ENCODE measurements around the gene KIAA0825. TPM values are rescaled to one million over a fixed set of nuclear protein-coding genes. Genes with fewer than 3 reads are reported as not detected.

The KIAA0825 gene
- total and polyA plus RNA-seq, 2 experiments from 2014 or later: 1.7 to 1.8 TPM

DNA sequence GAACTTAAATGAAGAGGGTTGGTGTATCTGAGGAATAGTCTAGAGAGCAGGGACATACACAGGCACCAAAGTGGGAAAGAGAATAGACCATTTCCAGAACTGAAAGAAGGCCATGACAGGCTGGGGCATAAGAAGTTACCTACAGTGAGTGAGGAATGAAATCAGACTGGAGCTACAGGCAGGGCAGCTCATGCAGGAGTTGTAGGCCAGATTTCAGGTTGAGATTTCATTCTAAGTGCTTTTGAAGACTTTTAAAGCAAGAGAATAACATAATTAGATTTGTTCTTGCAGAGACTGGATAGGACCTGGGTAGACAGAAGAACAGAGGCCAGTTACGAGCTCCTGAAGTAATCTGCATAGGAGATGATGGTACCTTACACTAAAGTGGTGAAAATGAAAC, 280.8 kb downstream of the KIAA0825 start (continued):
- TF ChIP-seq, protein P1, sequence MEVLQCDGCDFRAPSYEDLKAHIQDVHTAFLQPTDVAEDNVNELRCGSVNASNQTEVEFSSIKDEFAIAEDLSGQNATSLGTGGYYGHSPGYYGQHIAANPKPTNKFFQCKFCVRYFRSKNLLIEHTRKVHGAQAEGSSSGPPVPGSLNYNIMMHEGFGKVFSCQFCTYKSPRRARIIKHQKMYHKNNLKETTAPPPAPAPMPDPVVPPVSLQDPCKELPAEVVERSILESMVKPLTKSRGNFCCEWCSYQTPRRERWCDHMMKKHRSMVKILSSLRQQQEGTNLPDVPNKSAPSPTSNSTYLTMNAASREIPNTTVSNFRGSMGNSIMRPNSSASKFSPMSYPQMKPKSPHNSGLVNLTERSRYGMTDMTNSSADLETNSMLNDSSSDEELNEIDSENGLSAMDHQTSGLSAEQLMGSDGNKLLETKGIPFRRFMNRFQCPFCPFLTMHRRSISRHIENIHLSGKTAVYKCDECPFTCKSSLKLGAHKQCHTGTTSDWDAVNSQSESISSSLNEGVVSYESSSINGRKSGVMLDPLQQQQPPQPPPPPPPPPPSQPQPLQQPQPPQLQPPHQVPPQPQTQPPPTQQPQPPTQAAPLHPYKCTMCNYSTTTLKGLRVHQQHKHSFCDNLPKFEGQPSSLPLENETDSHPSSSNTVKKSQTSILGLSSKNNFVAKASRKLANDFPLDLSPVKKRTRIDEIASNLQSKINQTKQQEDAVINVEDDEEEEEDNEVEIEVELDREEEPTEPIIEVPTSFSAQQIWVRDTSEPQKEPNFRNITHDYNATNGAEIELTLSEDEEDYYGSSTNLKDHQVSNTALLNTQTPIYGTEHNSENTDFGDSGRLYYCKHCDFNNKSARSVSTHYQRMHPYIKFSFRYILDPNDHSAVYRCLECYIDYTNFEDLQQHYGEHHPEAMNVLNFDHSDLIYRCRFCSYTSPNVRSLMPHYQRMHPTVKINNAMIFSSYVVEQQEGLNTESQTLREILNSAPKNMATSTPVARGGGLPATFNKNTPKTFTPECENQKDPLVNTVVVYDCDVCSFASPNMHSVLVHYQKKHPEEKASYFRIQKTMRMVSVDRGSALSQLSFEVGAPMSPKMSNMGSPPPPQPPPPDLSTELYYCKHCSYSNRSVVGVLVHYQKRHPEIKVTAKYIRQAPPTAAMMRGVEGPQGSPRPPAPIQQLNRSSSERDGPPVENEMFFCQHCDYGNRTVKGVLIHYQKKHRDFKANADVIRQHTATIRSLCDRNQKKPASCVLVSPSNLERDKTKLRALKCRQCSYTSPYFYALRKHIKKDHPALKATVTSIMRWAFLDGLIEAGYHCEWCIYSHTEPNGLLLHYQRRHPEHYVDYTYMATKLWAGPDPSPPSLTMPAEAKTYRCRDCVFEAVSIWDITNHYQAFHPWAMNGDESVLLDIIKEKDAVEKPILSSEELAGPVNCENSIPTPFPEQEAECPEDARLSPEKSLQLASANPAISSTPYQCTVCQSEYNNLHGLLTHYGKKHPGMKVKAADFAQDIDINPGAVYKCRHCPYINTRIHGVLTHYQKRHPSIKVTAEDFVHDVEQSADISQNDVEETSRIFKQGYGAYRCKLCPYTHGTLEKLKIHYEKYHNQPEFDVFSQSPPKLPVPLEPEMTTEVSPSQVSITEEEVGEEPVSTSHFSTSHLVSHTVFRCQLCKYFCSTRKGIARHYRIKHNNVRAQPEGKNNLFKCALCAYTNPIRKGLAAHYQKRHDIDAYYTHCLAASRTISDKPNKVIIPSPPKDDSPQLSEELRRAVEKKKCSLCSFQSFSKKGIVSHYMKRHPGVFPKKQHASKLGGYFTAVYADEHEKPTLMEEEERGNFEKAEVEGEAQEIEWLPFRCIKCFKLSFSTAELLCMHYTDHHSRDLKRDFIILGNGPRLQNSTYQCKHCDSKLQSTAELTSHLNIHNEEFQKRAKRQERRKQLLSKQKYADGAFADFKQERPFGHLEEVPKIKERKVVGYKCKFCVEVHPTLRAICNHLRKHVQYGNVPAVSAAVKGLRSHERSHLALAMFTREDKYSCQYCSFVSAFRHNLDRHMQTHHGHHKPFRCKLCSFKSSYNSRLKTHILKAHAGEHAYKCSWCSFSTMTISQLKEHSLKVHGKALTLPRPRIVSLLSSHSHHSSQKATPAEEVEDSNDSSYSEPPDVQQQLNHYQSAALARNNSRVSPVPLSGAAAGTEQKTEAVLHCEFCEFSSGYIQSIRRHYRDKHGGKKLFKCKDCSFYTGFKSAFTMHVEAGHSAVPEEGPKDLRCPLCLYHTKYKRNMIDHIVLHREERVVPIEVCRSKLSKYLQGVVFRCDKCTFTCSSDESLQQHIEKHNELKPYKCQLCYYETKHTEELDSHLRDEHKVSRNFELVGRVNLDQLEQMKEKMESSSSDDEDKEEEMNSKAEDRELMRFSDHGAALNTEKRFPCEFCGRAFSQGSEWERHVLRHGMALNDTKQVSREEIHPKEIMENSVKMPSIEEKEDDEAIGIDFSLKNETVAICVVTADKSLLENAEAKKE (CRISPR knock-in tag; IDR thresholded peaks at IDR 0.05): no peak
- TF ChIP-seq STAT1 (IDR thresholded peaks at IDR 0.05; ENCODE audit: unreplicated experiment) (no peak), JUNB (IDR thresholded peaks at IDR 0.05; ENCODE audit: unreplicated experiment) (no peak), CREB1 (CRISPR knock-in tag; IDR thresholded peaks at IDR 0.05; ENCODE audit: low read depth) (no peak)

- no peak for ATAC-seq
- H3K79me2 ChIP-seq (replicated peaks; ENCODE audit: insufficient read depth): peaks cover 98% of the 10 kb centered on the region
- no peak overlapping the region for H3K27ac ChIP-seq (ENCODE audit: low read depth)
- H3K27ac Mint-ChIP-seq: no peak overlapping the region
- DNase-seq (ENCODE audit: low spot score): no peak
- H3K36me3 ChIP-seq (ENCODE audit: insufficient read depth): peaks cover 18% of the 10 kb centered on the region; the same call in 1 of the 2 replicates
- TF ChIP-seq POLR2AphosphoS5 (IDR thresholded peaks at IDR 0.05; ENCODE audit: low read depth) (no peak), EZH2phosphoT487 (IDR thresholded peaks at IDR 0.05; ENCODE audit: unreplicated experiment) (no peak), ZNF331 (CRISPR knock-in tag; IDR thresholded peaks at IDR 0.05; ENCODE audit: low read depth) (no peak), ETS1 (IDR thresholded peaks at IDR 0.05) (no peak), ZNF114 (CRISPR knock-in tag; IDR thresholded peaks at IDR 0.05) (no peak)
- TF ChIP-seq, protein P2, sequence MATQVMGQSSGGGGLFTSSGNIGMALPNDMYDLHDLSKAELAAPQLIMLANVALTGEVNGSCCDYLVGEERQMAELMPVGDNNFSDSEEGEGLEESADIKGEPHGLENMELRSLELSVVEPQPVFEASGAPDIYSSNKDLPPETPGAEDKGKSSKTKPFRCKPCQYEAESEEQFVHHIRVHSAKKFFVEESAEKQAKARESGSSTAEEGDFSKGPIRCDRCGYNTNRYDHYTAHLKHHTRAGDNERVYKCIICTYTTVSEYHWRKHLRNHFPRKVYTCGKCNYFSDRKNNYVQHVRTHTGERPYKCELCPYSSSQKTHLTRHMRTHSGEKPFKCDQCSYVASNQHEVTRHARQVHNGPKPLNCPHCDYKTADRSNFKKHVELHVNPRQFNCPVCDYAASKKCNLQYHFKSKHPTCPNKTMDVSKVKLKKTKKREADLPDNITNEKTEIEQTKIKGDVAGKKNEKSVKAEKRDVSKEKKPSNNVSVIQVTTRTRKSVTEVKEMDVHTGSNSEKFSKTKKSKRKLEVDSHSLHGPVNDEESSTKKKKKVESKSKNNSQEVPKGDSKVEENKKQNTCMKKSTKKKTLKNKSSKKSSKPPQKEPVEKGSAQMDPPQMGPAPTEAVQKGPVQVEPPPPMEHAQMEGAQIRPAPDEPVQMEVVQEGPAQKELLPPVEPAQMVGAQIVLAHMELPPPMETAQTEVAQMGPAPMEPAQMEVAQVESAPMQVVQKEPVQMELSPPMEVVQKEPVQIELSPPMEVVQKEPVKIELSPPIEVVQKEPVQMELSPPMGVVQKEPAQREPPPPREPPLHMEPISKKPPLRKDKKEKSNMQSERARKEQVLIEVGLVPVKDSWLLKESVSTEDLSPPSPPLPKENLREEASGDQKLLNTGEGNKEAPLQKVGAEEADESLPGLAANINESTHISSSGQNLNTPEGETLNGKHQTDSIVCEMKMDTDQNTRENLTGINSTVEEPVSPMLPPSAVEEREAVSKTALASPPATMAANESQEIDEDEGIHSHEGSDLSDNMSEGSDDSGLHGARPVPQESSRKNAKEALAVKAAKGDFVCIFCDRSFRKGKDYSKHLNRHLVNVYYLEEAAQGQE (IDR thresholded peaks at IDR 0.05; ENCODE audit: unreplicated experiment): no peak
- no peaks in the 10 kb centered on the region for H3K4me1 Mint-ChIP-seq
- H3K27me3 ChIP-seq (ENCODE audit: insufficient read depth): no peaks in the 10 kb centered on the region
- H2AFZ ChIP-seq: no peak overlapping the region
- no peaks in the 10 kb centered on the region for H3K4me1 ChIP-seq (ENCODE audit: insufficient read depth)
- no peak overlapping the region for H3K4me3 Mint-ChIP-seq
- no peak overlapping the region for H3K4me3 ChIP-seq
- H3K9me2 ChIP-seq (ENCODE audit: insufficient read depth): no peaks in the 10 kb centered on the region
- H3F3A ChIP-seq (replicated peaks; ENCODE audit: low read depth): 0 out of 2 replicates have a peak, but pooled peaks cover 6% of the 10 kb centered on the region
- peaks cover 44% of the 10 kb centered on the region for H3K9me3 Mint-ChIP-seq
- peaks cover 89% of the 10 kb centered on the region for H3K36me3 Mint-ChIP-seq (ENCODE audit: low read depth)
- H4K20me1 ChIP-seq (replicated peaks; ENCODE audit: insufficient read depth): peaks cover 6% of the 10 kb centered on the region
- H3K4me2 ChIP-seq: no peak overlapping the region
- H3K27me3 Mint-ChIP-seq (ENCODE audit: insufficient read depth, low read depth, poor library complexity): peaks cover 1% of the 10 kb centered on the region
These were observed 282.5 kb downstream of the KIAA0825 start for GRCh38 chr5:94335936-94336335.

Data from GM23338 (cell line).